Fibroblast of skin of back (primary cell): Measurements from ENCODE around the gene SPATA12. TPM values are rescaled to one million over a fixed set of nuclear protein-coding genes. Genes with fewer than 3 reads are reported as not detected.

Source experiments
- DNase-seq: peaks from one replicate; pipeline ENCODE4 v3.0.0-alpha.2; 2013
- polyA plus RNA-seq, 2 experiments: library from polyadenylated mRNA; unstranded; fragments of 120-200 nt; gene quantifications; one replicate each; pipeline ENCODE4 v1.2.1, GENCODE V29; 2013; ENCODE audit not compliant: insufficient read length in 2 of 2

SPATA12 gene
- not detected for polyA plus RNA-seq (2013, experiment 1 of 2; ENCODE audit: insufficient read length)
- not detected for polyA plus RNA-seq (2013, experiment 2 of 2; ENCODE audit: insufficient read length)

GRCh38 chr3:57060089-57060821, at the start of gene SPATA12:
TSS of gene SPATA12 (plus strand) at chr3:57060664. CDS start at chr3:57073695, 13,031 bp downstream.
- peak; percentile 89 for DNase-seq

- no peak for DNase-seq
Observed at GRCh38 chr3:57011022-57011421, 49.4 kb upstream of the SPATA12 start.

GRCh38 chr3:57012847-57013246, 47.6 kb upstream of the SPATA12 start:
- no peak for DNase-seq

- DNase-seq, result no peak
Observed at GRCh38 chr3:57015350-57015729, 45.1 kb upstream of the SPATA12 start.

- no peak for DNase-seq
Observed at GRCh38 chr3:57015912-57016311, 44.6 kb upstream of the SPATA12 start.

- DNase-seq, result peak; percentile 73
Observed at GRCh38 chr3:57017459-57017845, 43.0 kb upstream of the SPATA12 start.

GRCh38 chr3:57018246-57018645, 42.2 kb upstream of the SPATA12 start:
- no peak for DNase-seq

GRCh38 chr3:57019057-57019456, 41.4 kb upstream of the SPATA12 start:
- no peak for DNase-seq

- DNase-seq, result no peak
Observed at GRCh38 chr3:57025237-57025636, 35.2 kb upstream of the SPATA12 start.

- DNase-seq, result peak; percentile 47
Observed at GRCh38 chr3:57026944-57027343, 33.5 kb upstream of the SPATA12 start.

- no peak for DNase-seq
Observed at GRCh38 chr3:57029383-57029782, 31.1 kb upstream of the SPATA12 start.

- no peak for DNase-seq
Observed at GRCh38 chr3:57029924-57030323, 30.5 kb upstream of the SPATA12 start.

- no peak for DNase-seq
Observed at GRCh38 chr3:57030721-57031120, 29.7 kb upstream of the SPATA12 start.

GRCh38 chr3:57031631-57032541, 28.6 kb upstream of the SPATA12 start:
- no peak for DNase-seq

GRCh38 chr3:57036952-57037351, 23.5 kb upstream of the SPATA12 start:
- DNase-seq, result no peak

GRCh38 chr3:57038466-57039164, 21.8 kb upstream of the SPATA12 start:
- DNase-seq, result no peak

GRCh38 chr3:57041674-57042073, 18.8 kb upstream of the SPATA12 start:
- DNase-seq, result no peak

- DNase-seq, result no peak
Observed at GRCh38 chr3:57043518-57043917, 16.9 kb upstream of the SPATA12 start.

GRCh38 chr3:57046101-57046765, 14.2 kb upstream of the SPATA12 start:
- no peak for DNase-seq

GRCh38 chr3:57048052-57048671, 12.3 kb upstream of the SPATA12 start:
- DNase-seq, result peak; percentile 16

GRCh38 chr3:57048728-57049127, 11.7 kb upstream of the SPATA12 start:
- DNase-seq, result no peak

- DNase-seq, result no peak
Observed at GRCh38 chr3:57052662-57053061, 7.8 kb upstream of the SPATA12 start.
